ENCODE measurements around the gene CEP112.

DNA sequence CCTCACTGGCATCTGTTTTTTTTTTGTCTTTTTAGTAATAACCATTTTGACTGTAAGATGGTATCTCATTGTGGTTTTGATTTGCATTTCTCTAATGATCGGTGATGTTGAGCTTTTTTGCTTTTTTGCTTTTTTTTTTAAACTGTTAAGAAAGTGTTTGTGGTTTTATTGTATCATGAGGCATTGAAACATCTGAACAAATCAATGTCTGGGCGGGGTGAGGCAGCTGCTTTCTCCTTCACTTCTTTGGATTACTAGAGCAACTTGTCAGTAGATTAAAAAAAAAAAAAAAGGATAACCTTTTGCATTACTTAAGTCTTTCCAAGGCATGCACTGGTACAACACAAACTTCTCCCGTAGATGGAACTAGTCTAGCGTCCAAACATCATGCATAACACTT is 191.7 kb downstream of the CEP112 start:
- TF ChIP-seq CBFB (CRISPR knock-in tag; IDR thresholded peaks at IDR 0.05) (no peak), NCOA4 (IDR thresholded peaks at IDR 0.05; ENCODE audit: partially characterized antibody) (no peak), SMAD1 (IDR thresholded peaks at IDR 0.05; ENCODE audit: low read depth, low read length, partially characterized antibody) (no peak), ZC3H11A (IDR thresholded peaks at IDR 0.05; ENCODE audit: low read depth, low read length) (no peak), MAFG (tag; conservative IDR thresholded peaks at IDR 0.05) (no peak), GATAD2B (IDR thresholded peaks at IDR 0.05; ENCODE audit: borderline replicate concordance) (no peak), PRDM10 (IDR thresholded peaks at IDR 0.05; ENCODE audit: partially characterized antibody) (no peak), ZFX (CRISPR knock-in tag; IDR thresholded peaks at IDR 0.05) (no peak), TSC22D4 (tag; IDR thresholded peaks at IDR 0.05) (no peak), CTCF (IDR thresholded peaks at IDR 0.05 in 2 of 3, conservative IDR thresholded peaks at IDR 0.05 in 1 of 3; ENCODE audit: insufficient read depth in 2 of 3, low read depth in 1 of 3, low read length in 3 of 3) (no peak), NR2C2 (CRISPR knock-in tag; IDR thresholded peaks at IDR 0.05) (no peak), NR2C2 (tag; IDR thresholded peaks at IDR 0.05) (no peak), JUNB (CRISPR knock-in tag; conservative IDR thresholded peaks at IDR 0.05) (no peak), POLR2AphosphoS5 (IDR thresholded peaks at IDR 0.05; ENCODE audit: control insufficient read depth, insufficient read depth, low read depth, low read length) (no peak), SPI1 (IDR thresholded peaks at IDR 0.05; ENCODE audit: borderline replicate concordance, low read depth, low read length) (no peak)
